Measurements from ENCODE around the gene DENND2A. TPM values are rescaled to one million over a fixed set of nuclear protein-coding genes. Genes with fewer than 3 reads are reported as not detected.

The DENND2A gene
- total and polyA plus RNA-seq, 2 of the 4 experiments (the other 2 are of a cell fraction): 7.5 to 10.3 TPM

GRCh38 chr7:140639366-140640053, 1.1 kb downstream of the DENND2A start:
- DNase-seq: peak; percentile 90
- peak overlapping the region; percentile 78 for H2BK120ac ChIP-seq (ENCODE audit: low read depth, low read length)
- peaks cover 18% of the 10 kb centered on the region; the same call in 1 of the 2 replicates for H4K20me1 ChIP-seq (ENCODE audit: insufficient read depth, low read length)
- BruUV-seq (replicated peaks): no TSS peak
- H3K9me1 ChIP-seq (ENCODE audit: insufficient read depth, low read length): peaks cover 12% of the 10 kb centered on the region; the same call in 1 of the 2 replicates
- ChIA-PET CTCF (interaction anchor here (0.6 kb wide), 1 partner anchor 30 kb away, joined by 3 read pairs; no protein-coding TSS in a partner anchor), POLR2A (ENCODE audit: unreplicated experiment) (interaction anchor here (1.0 kb wide), 1 partner anchor 46 kb away, joined by 3 read pairs; no protein-coding TSS in a partner anchor)
- dilution Hi-C loops (cut with HindIII; ENCODE audit: low sequenced_read_pairs, unreplicated experiment) (no loop called here), in situ Hi-C loops (cut with MboI; ENCODE audit: low sequenced_read_pairs) (no loop called here), intact Hi-C loops (cut with micrococcal nuclease) (loop anchor here (1.0 to 2.0 kb wide), 2 partner anchors 72 to 99 kb away; no protein-coding TSS in a partner anchor)
- H2AK5ac ChIP-seq (ENCODE audit: low read depth, low read length): peak overlapping the region; percentile 93
- peak; percentile 9 for ATAC-seq (ENCODE audit: low read depth)
- peaks cover 4 to 51% of the 10 kb centered on the region in 2 experiments; a peak in 3 of 4 replicates for H3K79me1 ChIP-seq (ENCODE audit: low read depth in 1 of 2, low read length in 2 of 2)
- peak overlapping the region; percentile 45; the same call in 1 of the 2 replicates for H2BK20ac ChIP-seq (ENCODE audit: low read depth, low read length)
- H4K5ac ChIP-seq (ENCODE audit: low read depth, low read length): peak overlapping the region; percentile 85
- no peaks in the 10 kb centered on the region for H3K27me3 ChIP-seq (ENCODE audit: control insufficient read depth, insufficient read depth, low read length)
- H3K4me3 ChIP-seq (ENCODE audit: insufficient read depth, low read depth, low read length): peak overlapping the region; percentile 85
- H2BK15ac ChIP-seq (ENCODE audit: low read depth, low read length): peak overlapping the region; percentile 55; the same call in 1 of the 3 replicates
- peak overlapping the region; percentile 93 for H2BK5ac ChIP-seq (ENCODE audit: low read depth, low read length, poor library complexity, severe bottlenecking)
- peak overlapping the region; percentile 88 for H2AFZ ChIP-seq (replicated peaks; ENCODE audit: low read length, poor library complexity)
- no peaks in the 10 kb centered on the region for H3K9me3 ChIP-seq (ENCODE audit: control insufficient read depth, insufficient read depth, low read length)
- H3K18ac ChIP-seq (ENCODE audit: low read depth, low read length): peak overlapping the region; percentile 83
- H3K27ac ChIP-seq (ENCODE audit: insufficient read depth, low read length): peak overlapping the region; percentile 92
- peak overlapping the region; percentile 50 for H3K14ac ChIP-seq (replicated peaks; ENCODE audit: low read depth, low read length)
- TF ChIP-seq RAD21 (IDR thresholded peaks at IDR 0.05; ENCODE audit: low read length) (no peak), CEBPB (IDR thresholded peaks at IDR 0.05; ENCODE audit: low read depth, low read length) (peak; percentile 41), CHD1 (IDR thresholded peaks at IDR 0.05; ENCODE audit: low read depth, low read length) (no peak), NFE2L2 (IDR thresholded peaks at IDR 0.05; ENCODE audit: low read depth, low read length) (no peak), MXI1 (IDR thresholded peaks at IDR 0.05; ENCODE audit: borderline replicate concordance, low read depth, low read length) (no peak), MAZ (IDR thresholded peaks at IDR 0.05; ENCODE audit: borderline replicate concordance, low read depth, low read length) (peak; percentile 45; the same call in 1 of the 2 replicates), SMC3 (IDR thresholded peaks at IDR 0.05; ENCODE audit: low read depth, low read length) (no peak), FOS (IDR thresholded peaks at IDR 0.05; ENCODE audit: low read depth, low read length) (peak; percentile 8; the same call in 1 of the 2 replicates), MAFK (IDR thresholded peaks at IDR 0.05; ENCODE audit: low read depth, low read length) (no peak), BHLHE40 (IDR thresholded peaks at IDR 0.05; ENCODE audit: low read depth, low read length) (peak; percentile 79)
- TF ChIP-seq, protein P1, sequence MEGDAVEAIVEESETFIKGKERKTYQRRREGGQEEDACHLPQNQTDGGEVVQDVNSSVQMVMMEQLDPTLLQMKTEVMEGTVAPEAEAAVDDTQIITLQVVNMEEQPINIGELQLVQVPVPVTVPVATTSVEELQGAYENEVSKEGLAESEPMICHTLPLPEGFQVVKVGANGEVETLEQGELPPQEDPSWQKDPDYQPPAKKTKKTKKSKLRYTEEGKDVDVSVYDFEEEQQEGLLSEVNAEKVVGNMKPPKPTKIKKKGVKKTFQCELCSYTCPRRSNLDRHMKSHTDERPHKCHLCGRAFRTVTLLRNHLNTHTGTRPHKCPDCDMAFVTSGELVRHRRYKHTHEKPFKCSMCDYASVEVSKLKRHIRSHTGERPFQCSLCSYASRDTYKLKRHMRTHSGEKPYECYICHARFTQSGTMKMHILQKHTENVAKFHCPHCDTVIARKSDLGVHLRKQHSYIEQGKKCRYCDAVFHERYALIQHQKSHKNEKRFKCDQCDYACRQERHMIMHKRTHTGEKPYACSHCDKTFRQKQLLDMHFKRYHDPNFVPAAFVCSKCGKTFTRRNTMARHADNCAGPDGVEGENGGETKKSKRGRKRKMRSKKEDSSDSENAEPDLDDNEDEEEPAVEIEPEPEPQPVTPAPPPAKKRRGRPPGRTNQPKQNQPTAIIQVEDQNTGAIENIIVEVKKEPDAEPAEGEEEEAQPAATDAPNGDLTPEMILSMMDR (conservative IDR thresholded peaks at IDR 0.05; ENCODE audit: low read depth, low read length): no peak
- peak overlapping the region; percentile 77 for H3K9ac ChIP-seq (ENCODE audit: low read depth, low read length)
- peak overlapping the region; percentile 84 for H4K91ac ChIP-seq (ENCODE audit: insufficient read depth, low read depth, low read length)
- H3K4me2 ChIP-seq (ENCODE audit: low read depth, low read length): peak overlapping the region; percentile 90
- peaks cover 20% of the 10 kb centered on the region for H3K4me1 ChIP-seq (ENCODE audit: control insufficient read depth, insufficient read depth, low read length)
- H3K56ac ChIP-seq (ENCODE audit: extremely low read depth, insufficient read depth, low read length): peak overlapping the region; percentile 85
- peaks cover 4% of the 10 kb centered on the region; the same call in 1 of the 2 replicates for H3K36me3 ChIP-seq (ENCODE audit: control insufficient read depth, insufficient read depth, low read length)
- H4K8ac ChIP-seq (ENCODE audit: low read depth in 2 of 2, low read length in 2 of 2): peak overlapping the region; percentile 75 to 83
- H3K4ac ChIP-seq (ENCODE audit: low read depth, low read length): peak overlapping the region; percentile 85
- 2% methylated on average over 4 of the region's 15 CpGs; no CpG with 5 or more reads in 1 of the 2 experiments for WGBS, 2 experiments (ENCODE audit: extremely low coverage in 2 of 2, insufficient read length in 1 of 2)
- H3K23ac ChIP-seq (ENCODE audit: low read depth, low read length): peak overlapping the region; percentile 90
- peak overlapping the region; percentile 86 for H2AK9ac ChIP-seq (replicated peaks; ENCODE audit: low read depth, low read length, poor library complexity)

All from IMR-90 (cell line).